Duodenal mucosa (tissue), 2 donors: ENCODE data around the gene SPOUT1.
"Not testable (repeated sequence)": the region's sequence is repeated elsewhere in the genome, so short reads cannot be mapped to it uniquely, and the experiment has no call there.

ENCODE experiments used
- H3K27ac ChIP-seq: one replicate; pipeline ENCODE4 v1.7.0; 2013; ENCODE audit warnings: low read depth, low read length
- H3K27me3 ChIP-seq, 2 donors: one replicate each; pipeline ENCODE4 v1.7.0; 2013; ENCODE audit warnings: low read length in 2 of 2, control low read depth in 1 of 2; ENCODE audit not compliant: insufficient read depth in 2 of 2, control insufficient read depth in 1 of 2
- H3K36me3 ChIP-seq, 2 donors: one replicate each; pipeline ENCODE4 v1.7.0; 2013; ENCODE audit warnings: low read length in 2 of 2, control low read depth in 1 of 2; ENCODE audit not compliant: insufficient read depth in 2 of 2, control insufficient read depth in 1 of 2
- H3K4me1 ChIP-seq, 2 donors: one replicate each; pipeline ENCODE4 v1.7.0; 2013; ENCODE audit warnings: low read length in 2 of 2, control low read depth in 1 of 2; ENCODE audit not compliant: insufficient read depth in 2 of 2, control insufficient read depth in 1 of 2
- H3K4me3 ChIP-seq, 2 donors: one replicate each; pipeline ENCODE4 v1.7.0; 2013; ENCODE audit warnings: low read length in 2 of 2, low read depth in 1 of 2
- H3K9ac ChIP-seq, 2 donors: one replicate each; pipeline ENCODE4 v1.7.0; 2013; ENCODE audit warnings: low read length in 2 of 2, low read depth in 1 of 2
- H3K9me3 ChIP-seq, 2 donors: one replicate each; pipeline ENCODE4 v1.7.0; 2013; ENCODE audit warnings: low read length in 2 of 2, control low read depth in 1 of 2; ENCODE audit not compliant: control insufficient read depth in 1 of 2

SPOUT1 gene

GRCh38 chr9:128790536-128790935 is 39.1 kb downstream of the SPOUT1 start:
- Histone ChIP-seq H3K9me3 (no peaks in the 10 kb centered on the region), H3K36me3 (peaks cover 17 to 47% of the 10 kb centered on the region in 2 donors), H3K4me3 (no peak overlapping the region), H3K27ac (no peak overlapping the region), H3K4me1 (peaks cover 15 to 17% of the 10 kb centered on the region in 2 donors), H3K9ac (no peak overlapping the region), H3K27me3 (no peaks in the 10 kb centered on the region)

- Histone ChIP-seq H3K4me1 (peaks cover 15 to 17% of the 10 kb centered on the region in 2 donors), H3K36me3 (peaks cover 17 to 32% of the 10 kb centered on the region in 2 donors), H3K27me3 (no peaks in the 10 kb centered on the region), H3K9me3 (no peaks in the 10 kb centered on the region), H3K9ac (peak overlapping the region in 1 of 2 donors; percentile 54), H3K4me3 (peak overlapping the region; percentile 92 to 97), H3K27ac (no peak overlapping the region)
Measured at GRCh38 chr9:128788445-128788844, 41.1 kb downstream of the SPOUT1 start.

DNA sequence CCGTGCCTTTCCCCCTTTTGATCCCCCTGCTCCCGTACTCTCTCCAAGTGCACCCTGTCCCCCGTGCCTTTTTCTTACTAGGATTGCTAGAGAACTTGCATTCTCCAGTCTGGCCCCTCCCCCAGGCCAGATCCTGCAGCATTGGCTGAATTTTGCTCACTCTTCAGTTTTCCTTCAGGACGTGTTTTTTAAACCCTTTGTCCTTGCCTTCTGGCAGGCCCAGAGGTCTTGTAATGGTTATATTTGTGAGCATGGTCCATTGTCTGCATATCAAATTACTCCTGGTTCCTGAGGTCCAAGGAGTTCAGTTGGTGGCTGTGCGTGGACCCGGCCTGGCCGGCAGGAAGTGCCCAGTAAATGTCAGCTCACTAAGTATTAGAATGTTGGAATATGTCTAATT is 41.9 kb downstream of the SPOUT1 start:
- H3K36me3 ChIP-seq, result peaks cover 14 to 25% of the 10 kb centered on the region in 2 donors
- peak overlapping the region; percentile 92 to 97 for H3K4me3 ChIP-seq
- peaks cover 8 to 17% of the 10 kb centered on the region in 2 donors for H3K4me1 ChIP-seq
- H3K27me3 ChIP-seq, result no peaks in the 10 kb centered on the region
- H3K9me3 ChIP-seq, result no peaks in the 10 kb centered on the region
- no peak overlapping the region for H3K27ac ChIP-seq
- peak overlapping the region; percentile 54 to 74 for H3K9ac ChIP-seq

DNA sequence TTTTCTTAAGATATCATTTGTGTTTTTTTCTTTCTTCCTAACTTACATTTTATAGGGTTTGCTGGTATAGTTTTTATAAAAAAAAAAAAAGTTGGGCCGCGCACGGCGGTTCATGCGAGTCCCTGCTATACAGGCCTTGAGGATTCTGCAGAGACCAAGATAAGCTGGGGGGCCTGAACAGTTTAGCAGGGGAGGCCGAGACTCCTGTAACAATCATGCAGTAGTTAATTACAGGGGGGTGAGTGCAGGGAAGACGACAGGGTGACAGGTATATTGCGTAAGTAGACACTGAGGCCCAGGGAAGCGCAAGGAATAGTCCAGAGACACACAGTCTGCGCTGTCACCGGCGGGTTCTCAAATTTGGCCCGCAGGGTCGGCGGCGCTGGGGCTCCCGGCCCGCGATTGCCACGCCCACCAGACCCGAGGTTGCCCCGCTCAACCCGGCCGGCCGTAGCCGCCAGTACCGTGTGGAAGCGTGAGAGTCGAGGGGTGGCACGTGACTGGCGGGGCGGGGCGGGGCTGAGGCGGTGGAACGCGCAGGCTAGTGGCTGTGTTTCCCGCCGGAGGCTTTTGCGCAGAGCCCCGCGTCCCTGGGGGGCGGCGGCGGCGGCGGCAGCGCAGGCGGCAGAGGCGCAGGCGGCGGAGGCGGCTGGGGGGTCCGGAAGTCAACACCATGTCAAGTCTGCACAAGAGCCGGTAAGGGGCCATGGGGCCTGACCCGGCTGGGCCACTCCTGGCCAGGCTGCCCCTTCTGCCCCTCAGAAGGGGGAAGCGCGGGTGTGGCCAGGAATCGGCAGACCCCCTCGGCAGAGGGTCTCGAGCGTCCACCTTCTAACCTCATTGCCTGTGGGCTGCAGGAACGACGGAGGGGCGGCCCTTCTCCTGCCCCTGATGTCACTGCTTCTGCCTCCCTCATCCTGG is 42.7 kb downstream of the SPOUT1 start, which contains the start of gene TBC1D13:
Gene TBC1D13, plus strand, starts transcription at position 573 of the 921 bp plus-strand sequence. Its CDS starts 101 bp downstream, at position 674.
- peak within 1 kb of the TSS; percentile 74 to 93 for H3K9ac ChIP-seq
- no peaks in the 10 kb centered on the region for H3K27me3 ChIP-seq
- H3K27ac ChIP-seq, result peak within 1 kb of the TSS; percentile 32

DNA sequence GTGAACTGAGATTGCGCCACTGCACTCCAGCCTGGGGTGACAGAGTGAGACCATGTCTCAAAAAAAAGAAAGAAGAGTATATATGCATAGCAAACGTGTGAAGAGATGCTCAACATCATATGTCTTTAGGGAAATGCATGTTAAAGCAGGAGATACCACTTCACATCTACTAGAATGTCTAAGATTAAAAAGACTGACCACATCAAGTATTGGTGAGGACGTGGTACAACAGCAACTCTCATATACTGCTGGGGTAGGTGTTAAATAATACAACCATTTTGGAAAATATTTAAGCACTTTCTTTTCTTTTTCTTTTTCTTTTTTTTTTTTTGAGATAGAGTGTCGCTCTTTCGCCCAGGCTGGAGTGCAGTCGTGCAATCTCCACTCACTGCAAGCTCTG is 44.2 kb downstream of the SPOUT1 start:
- peaks cover 8 to 17% of the 10 kb centered on the region in 2 donors for H3K4me1 ChIP-seq
- H3K4me3 ChIP-seq, result no peak overlapping the region

More for the DNA sequence above, 42.7 kb downstream of the SPOUT1 start, which contains the start of gene TBC1D13:
- Histone ChIP-seq H3K4me1 (peaks cover 8 to 17% of the 10 kb centered on the region in 2 donors), H3K36me3 (peaks cover 7 to 18% of the 10 kb centered on the region in 2 donors), H3K9me3 (no peaks in the 10 kb centered on the region), H3K4me3 (peak within 1 kb of the TSS; percentile 92 to 97)

GRCh38 chr9:128782669-128783068 is 46.9 kb downstream of the SPOUT1 start:
- Histone ChIP-seq H3K9me3 (no peaks in the 10 kb centered on the region), H3K36me3 (no peaks in the 10 kb centered on the region), H3K9ac (no peak overlapping the region), H3K4me1 (peaks cover under 1 to 7% of the 10 kb centered on the region in 2 donors), H3K27me3 (no peaks in the 10 kb centered on the region), H3K4me3 (no peak overlapping the region), H3K27ac (no peak overlapping the region)

More for the DNA sequence above, 44.2 kb downstream of the SPOUT1 start:
- no peaks in the 10 kb centered on the region for H3K27me3 ChIP-seq
- H3K36me3 ChIP-seq, result peaks cover 0 to 3% of the 10 kb centered on the region in 2 donors
- H3K27ac ChIP-seq, result no peak overlapping the region
- no peak overlapping the region for H3K9ac ChIP-seq
- H3K9me3 ChIP-seq, result no peaks in the 10 kb centered on the region

GRCh38 chr9:128781187-128782070 is 48.2 kb downstream of the SPOUT1 start:
- no peaks in the 10 kb centered on the region for H3K36me3 ChIP-seq
- no peaks in the 10 kb centered on the region for H3K9me3 ChIP-seq
- H3K4me1 ChIP-seq, result peaks cover 0 to under 1% of the 10 kb centered on the region in 2 donors
- H3K27me3 ChIP-seq, result no peaks in the 10 kb centered on the region
- no peak overlapping the region for H3K27ac ChIP-seq
- no peak overlapping the region for H3K4me3 ChIP-seq
- no peak overlapping the region for H3K9ac ChIP-seq

GRCh38 chr9:128780093-128780492 is 49.5 kb downstream of the SPOUT1 start:
- H3K4me1 ChIP-seq, H3K27ac ChIP-seq, H3K27me3 ChIP-seq, H3K4me3 ChIP-seq, H3K36me3 ChIP-seq, H3K9ac ChIP-seq, H3K9me3 ChIP-seq: not testable (repeated sequence)

DNA sequence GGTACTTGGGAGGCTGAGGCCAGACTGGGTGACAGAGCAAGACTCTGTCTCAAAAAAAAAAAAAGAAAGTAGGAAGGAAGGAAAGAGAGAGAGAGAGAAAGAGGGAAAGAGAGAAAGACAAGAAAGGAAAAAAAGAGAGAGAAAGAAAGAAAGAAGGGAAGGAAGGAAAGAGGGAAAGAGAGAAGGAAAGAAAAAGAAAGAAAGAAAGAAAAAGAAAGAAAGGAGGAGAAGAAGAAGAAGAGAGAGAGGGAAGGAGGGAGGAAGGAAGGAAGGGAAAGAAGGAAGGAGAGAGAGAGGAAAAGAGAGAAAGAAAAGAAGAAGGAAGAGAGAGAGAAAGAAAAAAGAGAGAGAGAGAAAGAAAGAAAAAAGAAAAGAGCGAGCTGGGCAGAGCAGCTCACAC is 54.8 kb downstream of the SPOUT1 start:
- no peak overlapping the region for H3K9ac ChIP-seq
- H3K27me3 ChIP-seq, result no peaks in the 10 kb centered on the region

More for the DNA sequence above, 54.8 kb downstream of the SPOUT1 start:
- Histone ChIP-seq H3K36me3 (no peaks in the 10 kb centered on the region), H3K9me3 (no peaks in the 10 kb centered on the region), H3K4me3 (no peak overlapping the region), H3K27ac (no peak overlapping the region), H3K4me1 (peaks cover 8 to 13% of the 10 kb centered on the region in 2 donors)
